Progenitor cell of endocrine pancreas (in vitro differentiated cells): ENCODE measurements around the gene NLK. TPM values are rescaled to one million over a fixed set of nuclear protein-coding genes. Genes with fewer than 3 reads are reported as not detected.

Experiments used
- DNase-seq: peaks from one replicate; pipeline ENCODE4 v3.0.0; 2021; ENCODE audit warnings: low spot score; ENCODE audit not compliant: unreplicated experiment
- H3K27ac Mint-ChIP-seq: 2 replicates; pipeline ENCODE4 v1.8.0; 2021; ENCODE audit warnings: mild to moderate bottlenecking, moderate library complexity, mixed read lengths
- H3K27me3 Mint-ChIP-seq: 2 replicates; pipeline ENCODE4 v1.8.0; 2021; ENCODE audit warnings: mixed read lengths
- H3K36me3 Mint-ChIP-seq: 2 replicates; pipeline ENCODE4 v1.8.0; 2022; ENCODE audit warnings: mixed read lengths; ENCODE audit not compliant: insufficient read depth
- H3K4me1 Mint-ChIP-seq: 2 replicates; pipeline ENCODE4 v1.8.0; 2021; ENCODE audit warnings: low read depth, mixed read lengths
- H3K4me3 Mint-ChIP-seq: 2 replicates; pipeline ENCODE4 v1.8.0; 2021; ENCODE audit warnings: low read depth, mild to moderate bottlenecking, moderate library complexity, mixed read lengths
- H3K9me3 Mint-ChIP-seq: 2 replicates; pipeline ENCODE4 v1.8.0; 2021; ENCODE audit warnings: low read depth, mixed read lengths
- CTCF ChIP-seq: fragments of 200-600 bp; sonication (generic); IDR thresholded peaks from one replicate; pipeline ENCODE4 v1.5.0; 2021; ENCODE audit warnings: antibody characterized with exemption, mild to moderate bottlenecking; ENCODE audit not compliant: unreplicated experiment
- total RNA-seq: library from RNA; stranded (reverse); gene quantifications from 2 replicates; pipeline ENCODE4 v1.2.1, GENCODE V29; 2021

Gene NLK
- total RNA-seq, 1 donor from 2014 or later, result 38.9 TPM

GRCh38 chr17:28141773-28142172, 99.3 kb downstream of the NLK start:
- no peak for TF ChIP-seq CTCF
- Mint-ChIP-seq H3K9me3 (no peaks in the 10 kb centered on the region), H3K4me1 (peaks cover 11% of the 10 kb centered on the region), H3K27ac (no peak overlapping the region), H3K4me3 (no peak overlapping the region), H3K27me3 (no peaks in the 10 kb centered on the region), H3K36me3 (peaks cover 3% of the 10 kb centered on the region)
- no peak for DNase-seq

DNA sequence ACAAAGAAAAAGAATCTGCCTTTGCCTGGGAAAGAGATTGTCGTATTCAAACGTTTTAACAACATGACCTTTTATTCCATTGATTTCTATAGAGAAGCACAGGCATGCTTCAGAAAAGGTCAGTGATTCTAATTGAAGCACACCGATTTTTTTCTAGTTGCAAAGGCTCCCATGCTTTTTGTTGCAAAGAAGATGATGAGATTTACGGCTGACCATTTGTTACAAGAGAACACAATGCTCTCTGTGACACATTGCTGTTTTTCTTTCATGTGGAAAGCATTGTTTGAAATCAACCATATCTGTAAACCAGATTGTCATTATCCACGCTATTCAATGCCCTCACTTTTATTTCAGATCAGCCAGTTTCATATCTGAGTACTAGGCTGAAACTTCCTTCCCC, 99.8 kb downstream of the NLK start:
- no peak overlapping the region for H3K4me3 Mint-ChIP-seq
- TF ChIP-seq CTCF, result no peak
- H3K9me3 Mint-ChIP-seq, result no peaks in the 10 kb centered on the region
- H3K27ac Mint-ChIP-seq, result no peak overlapping the region
- no peaks in the 10 kb centered on the region for H3K27me3 Mint-ChIP-seq
- peaks cover 16% of the 10 kb centered on the region for H3K4me1 Mint-ChIP-seq
- DNase-seq, result no peak
- peaks cover 3% of the 10 kb centered on the region for H3K36me3 Mint-ChIP-seq

- no peak overlapping the region for H3K27ac Mint-ChIP-seq
- no peak overlapping the region for H3K4me3 Mint-ChIP-seq
- H3K36me3 Mint-ChIP-seq, result peaks cover 3% of the 10 kb centered on the region
- DNase-seq, result no peak
- no peak for TF ChIP-seq CTCF
- H3K4me1 Mint-ChIP-seq, result peaks cover 18% of the 10 kb centered on the region
- H3K9me3 Mint-ChIP-seq, result no peaks in the 10 kb centered on the region
- no peaks in the 10 kb centered on the region for H3K27me3 Mint-ChIP-seq
Observed at GRCh38 chr17:28144019-28144418, 101.5 kb downstream of the NLK start.

GRCh38 chr17:28145348-28145747, 102.9 kb downstream of the NLK start:
- no peaks in the 10 kb centered on the region for H3K27me3 Mint-ChIP-seq
- H3K4me1 Mint-ChIP-seq, result peaks cover 18% of the 10 kb centered on the region
- no peaks in the 10 kb centered on the region for H3K9me3 Mint-ChIP-seq
- H3K27ac Mint-ChIP-seq, result no peak overlapping the region
- no peak for DNase-seq
- peaks cover 3% of the 10 kb centered on the region for H3K36me3 Mint-ChIP-seq
- no peak for TF ChIP-seq CTCF
- no peak overlapping the region for H3K4me3 Mint-ChIP-seq

DNA sequence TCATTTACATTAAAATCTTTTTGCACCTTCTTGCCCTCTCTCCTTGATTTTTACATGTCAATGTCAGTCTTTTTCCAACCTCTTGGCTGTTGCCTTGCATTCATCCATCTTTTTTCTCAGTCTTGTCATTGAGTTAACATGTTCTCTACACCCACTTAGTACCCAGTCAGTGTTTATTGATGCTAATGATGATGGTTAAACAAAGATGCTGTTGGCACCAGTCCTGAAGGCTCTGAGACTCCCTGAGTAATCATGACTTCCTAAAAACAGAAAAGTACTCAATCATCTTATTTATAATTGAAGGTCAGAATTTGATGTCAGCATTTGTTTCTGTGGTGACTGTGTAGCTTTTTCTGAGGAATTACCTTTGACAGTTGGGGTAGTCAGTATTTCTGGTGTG, 104.5 kb downstream of the NLK start:
- Mint-ChIP-seq H3K9me3 (no peaks in the 10 kb centered on the region), H3K36me3 (peaks cover 3% of the 10 kb centered on the region), H3K4me1 (peaks cover 15% of the 10 kb centered on the region), H3K27ac (no peak overlapping the region), H3K4me3 (no peak overlapping the region), H3K27me3 (no peaks in the 10 kb centered on the region)
- DNase-seq, result no peak
- no peak for TF ChIP-seq CTCF
